HG03103 (cell line): ENCODE data around the gene PRKRIP1.
"Not testable (repeated sequence)": the region's sequence is repeated elsewhere in the genome, so short reads cannot be mapped to it uniquely, and the experiment has no call there.

ENCODE experiments used
- ATAC-seq: cut with Tn5 transposase; IDR thresholded peaks from one replicate; pipeline ENCODE4 v1.9.1; 2021; ENCODE audit warnings: low read depth; ENCODE audit not compliant: unreplicated experiment

Gene PRKRIP1

GRCh38 chr7:102455596-102455995, 59.4 kb downstream of the PRKRIP1 start:
- ATAC-seq, result no peak

GRCh38 chr7:102456327-102456726, 60.2 kb downstream of the PRKRIP1 start:
- no peak for ATAC-seq

GRCh38 chr7:102457352-102457924, 61.3 kb downstream of the PRKRIP1 start:
- no peak for ATAC-seq

- no peak for ATAC-seq
Measured at GRCh38 chr7:102459221-102459844, 63.2 kb downstream of the PRKRIP1 start.

- no peak for ATAC-seq
Measured at GRCh38 chr7:102460467-102460866, 64.3 kb downstream of the PRKRIP1 start.

- ATAC-seq, result no peak
Measured at GRCh38 chr7:102463841-102464576, 67.8 kb downstream of the PRKRIP1 start.

- peak; percentile 85 for ATAC-seq
Measured at GRCh38 chr7:102464577-102465280, 68.6 kb downstream of the PRKRIP1 start, which contains the start of the genes ALKBH4 and LRWD1. Gene ALKBH4 (minus strand): TSS chr7:102464863. CDS start chr7:102464836, 27 bp downstream. Gene LRWD1 (plus strand): TSS chr7:102464984. CDS start chr7:102465081, 97 bp downstream.

GRCh38 chr7:102466097-102466496, 69.9 kb downstream of the PRKRIP1 start:
- no peak for ATAC-seq

GRCh38 chr7:102467581-102468477, 71.7 kb downstream of the PRKRIP1 start:
- ATAC-seq, result no peak

- ATAC-seq, result no peak
Measured at GRCh38 chr7:102468478-102469350, 72.6 kb downstream of the PRKRIP1 start.

- no peak for ATAC-seq
Measured at GRCh38 chr7:102469351-102469971, 73.3 kb downstream of the PRKRIP1 start.

GRCh38 chr7:102469972-102470825, 74.0 kb downstream of the PRKRIP1 start:
- ATAC-seq, result no peak

GRCh38 chr7:102471791-102472125, 75.6 kb downstream of the PRKRIP1 start:
- no peak for ATAC-seq

GRCh38 chr7:102472126-102473041, 76.2 kb downstream of the PRKRIP1 start:
- no peak for ATAC-seq

- no peak for ATAC-seq
Measured at GRCh38 chr7:102473271-102473991, 77.3 kb downstream of the PRKRIP1 start.

- ATAC-seq, result not testable (repeated sequence)
Measured at GRCh38 chr7:102474116-102474515, 78.0 kb downstream of the PRKRIP1 start.
